Fibroblast of lung (primary cell): ENCODE data around the gene CHRND.

Experiments used
- EZH2 ChIP-seq: IDR thresholded peaks from 2 replicates; pipeline ENCODE4 v1.5.1; 2012; ENCODE audit warnings: low read length, control low read depth, mild to moderate bottlenecking; ENCODE audit errors: missing control alignments
- TF ChIP-seq, protein P1 (sequence below), 2 donors: IDR thresholded peaks in 1 of 2; conservative IDR thresholded peaks in 1 of 2; 1 replicate in 1 of 2; 2 replicates in 1 of 2; pipeline ENCODE4 v1.5.1; 2011 to 2012; ENCODE audit warnings: low read length in 2 of 2, control low read depth in 1 of 2, inconsistent platforms in 1 of 2, low read depth in 1 of 2, mild to moderate bottlenecking in 1 of 2

DNA sequence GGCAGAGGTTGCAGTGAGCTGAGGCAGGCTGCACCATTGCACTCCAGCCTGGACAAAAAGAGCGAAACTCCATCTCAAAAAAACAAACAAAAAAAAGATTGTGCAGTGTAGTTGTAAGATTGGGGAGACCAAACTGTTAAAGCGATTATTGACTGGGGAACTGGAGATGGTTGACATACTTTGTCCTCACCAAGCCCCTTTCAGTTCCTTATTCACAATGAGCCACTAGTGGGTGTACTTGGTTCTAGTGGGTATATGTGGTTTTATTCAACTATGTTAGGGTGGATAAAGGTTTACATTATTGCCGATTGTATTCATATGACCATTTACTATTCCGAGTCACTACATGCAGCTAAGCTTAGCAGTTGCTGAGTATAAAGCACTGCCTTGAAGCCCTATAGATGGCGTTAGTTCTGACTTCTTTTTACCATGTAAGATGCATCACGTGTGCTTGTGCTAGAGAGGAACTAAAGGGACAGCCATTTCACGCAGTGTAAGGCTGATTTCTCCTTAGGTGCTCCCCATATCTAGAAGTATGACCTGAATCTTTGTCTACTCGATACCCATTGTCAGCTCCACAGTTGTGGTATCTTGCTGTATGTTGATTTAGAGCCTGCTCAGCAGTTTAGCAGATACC lies 36.7 kb downstream of the CHRND start:
- TF ChIP-seq, protein P1, sequence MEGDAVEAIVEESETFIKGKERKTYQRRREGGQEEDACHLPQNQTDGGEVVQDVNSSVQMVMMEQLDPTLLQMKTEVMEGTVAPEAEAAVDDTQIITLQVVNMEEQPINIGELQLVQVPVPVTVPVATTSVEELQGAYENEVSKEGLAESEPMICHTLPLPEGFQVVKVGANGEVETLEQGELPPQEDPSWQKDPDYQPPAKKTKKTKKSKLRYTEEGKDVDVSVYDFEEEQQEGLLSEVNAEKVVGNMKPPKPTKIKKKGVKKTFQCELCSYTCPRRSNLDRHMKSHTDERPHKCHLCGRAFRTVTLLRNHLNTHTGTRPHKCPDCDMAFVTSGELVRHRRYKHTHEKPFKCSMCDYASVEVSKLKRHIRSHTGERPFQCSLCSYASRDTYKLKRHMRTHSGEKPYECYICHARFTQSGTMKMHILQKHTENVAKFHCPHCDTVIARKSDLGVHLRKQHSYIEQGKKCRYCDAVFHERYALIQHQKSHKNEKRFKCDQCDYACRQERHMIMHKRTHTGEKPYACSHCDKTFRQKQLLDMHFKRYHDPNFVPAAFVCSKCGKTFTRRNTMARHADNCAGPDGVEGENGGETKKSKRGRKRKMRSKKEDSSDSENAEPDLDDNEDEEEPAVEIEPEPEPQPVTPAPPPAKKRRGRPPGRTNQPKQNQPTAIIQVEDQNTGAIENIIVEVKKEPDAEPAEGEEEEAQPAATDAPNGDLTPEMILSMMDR (conservative IDR thresholded peaks at IDR 0.05 in 1 of 2, IDR thresholded peaks at IDR 0.05 in 1 of 2; ENCODE audit: low read depth in 1 of 2, low read length in 2 of 2): no peak
- TF ChIP-seq EZH2: no peak
